ENCODE results near the gene DGKD.

Gene DGKD

GRCh38 chr2:233468047-233468740 lies 113.9 kb downstream of the DGKD start:
- TF ChIP-seq CTCF (IDR thresholded peaks at IDR 0.05) = no peak

- TF ChIP-seq CTCF (IDR thresholded peaks at IDR 0.05) = no peak
Measured at GRCh38 chr2:233468741-233469110, 114.4 kb downstream of the DGKD start.

- TF ChIP-seq CTCF (IDR thresholded peaks at IDR 0.05) = no peak
Measured at GRCh38 chr2:233469261-233470010, 115.1 kb downstream of the DGKD start.

GRCh38 chr2:233470011-233470687 lies 115.9 kb downstream of the DGKD start:
- no peak for TF ChIP-seq CTCF (IDR thresholded peaks at IDR 0.05)

- no peak for TF ChIP-seq CTCF (IDR thresholded peaks at IDR 0.05)
Measured at GRCh38 chr2:233470839-233471238, 116.5 kb downstream of the DGKD start.

- no peak for TF ChIP-seq CTCF (IDR thresholded peaks at IDR 0.05)
Measured at GRCh38 chr2:233471291-233472035, 117.2 kb downstream of the DGKD start.

GRCh38 chr2:233473386-233473791 lies 119.1 kb downstream of the DGKD start:
- TF ChIP-seq CTCF (IDR thresholded peaks at IDR 0.05) = no peak

Data from LNCAP (cell line).